SH-SY5Y (cell line): Measurements from ENCODE around the gene DUS2.

Source experiments
- GATA2 ChIP-seq: IDR thresholded peaks from 2 replicates; pipeline ENCODE4 v1.6.1; 2011; ENCODE audit warnings: mild to moderate bottlenecking, low read depth, low read length
- GATA3 ChIP-seq: IDR thresholded peaks from 2 replicates; pipeline ENCODE4 v1.6.1; 2011; ENCODE audit warnings: low read depth, mild to moderate bottlenecking, low read length, moderate library complexity

- TF ChIP-seq GATA2 (no peak), GATA3 (no peak)
Observed at GRCh38 chr16:68046106-68046505, 23.0 kb downstream of the DUS2 start.
